IPS-20b (cell line): ENCODE results near the gene RET.

Experiments used
- H3K27ac ChIP-seq: one replicate; pipeline ENCODE4 v1.5.1; 2013; ENCODE audit warnings: low read length
- H3K27me3 ChIP-seq: 2 replicates; pipeline ENCODE4 v1.6.1; 2013; ENCODE audit warnings: mild to moderate bottlenecking, low read length, inconsistent platforms; ENCODE audit not compliant: insufficient read depth
- H3K36me3 ChIP-seq: 2 replicates; pipeline ENCODE4 v1.6.1; 2013; ENCODE audit warnings: low read depth, mild to moderate bottlenecking, inconsistent platforms, low read length, moderate library complexity; ENCODE audit not compliant: insufficient read depth
- H3K4me1 ChIP-seq: 2 replicates; pipeline ENCODE4 v1.6.1; 2013; ENCODE audit warnings: mild to moderate bottlenecking, control low read depth, inconsistent platforms, low read length, moderate library complexity; ENCODE audit not compliant: insufficient read depth
- H3K4me3 ChIP-seq: 2 replicates; pipeline ENCODE4 v1.5.1; 2013; ENCODE audit warnings: mild to moderate bottlenecking, low read length, inconsistent platforms
- H3K9ac ChIP-seq: 2 replicates; pipeline ENCODE4 v1.6.1; 2013; ENCODE audit warnings: low read depth, mild to moderate bottlenecking, inconsistent platforms, low read length, moderate library complexity
- H3K9me3 ChIP-seq: 2 replicates; pipeline ENCODE4 v1.6.1; 2013; ENCODE audit warnings: mild to moderate bottlenecking, low read depth, low read length, inconsistent platforms; ENCODE audit not compliant: insufficient read depth

The RET gene

GRCh38 chr10:43114088-43114742, 37.3 kb downstream of the RET start:
- H3K9ac ChIP-seq = no peak overlapping the region; the same call in 1 of the 2 replicates
- no peak overlapping the region for H3K27ac ChIP-seq
- H3K36me3 ChIP-seq = no peaks in the 10 kb centered on the region
- no peaks in the 10 kb centered on the region for H3K4me1 ChIP-seq
- no peaks in the 10 kb centered on the region for H3K9me3 ChIP-seq
- H3K27me3 ChIP-seq = no peaks in the 10 kb centered on the region
- no peak overlapping the region for H3K4me3 ChIP-seq

- no peak overlapping the region for H3K27ac ChIP-seq
- H3K4me3 ChIP-seq = no peak overlapping the region
- H3K9me3 ChIP-seq = no peaks in the 10 kb centered on the region
- no peaks in the 10 kb centered on the region for H3K36me3 ChIP-seq
- no peaks in the 10 kb centered on the region for H3K4me1 ChIP-seq
- no peak overlapping the region for H3K9ac ChIP-seq
- H3K27me3 ChIP-seq = no peaks in the 10 kb centered on the region
Observed at GRCh38 chr10:43114743-43115611, 38.1 kb downstream of the RET start.

GRCh38 chr10:43115881-43116595, 39.2 kb downstream of the RET start:
- H3K4me3 ChIP-seq = no peak overlapping the region
- no peaks in the 10 kb centered on the region for H3K4me1 ChIP-seq
- H3K27ac ChIP-seq = no peak overlapping the region
- H3K9ac ChIP-seq = no peak overlapping the region
- no peaks in the 10 kb centered on the region for H3K36me3 ChIP-seq
- H3K27me3 ChIP-seq = no peaks in the 10 kb centered on the region
- no peaks in the 10 kb centered on the region for H3K9me3 ChIP-seq

- H3K9ac ChIP-seq = no peak overlapping the region
- H3K9me3 ChIP-seq = no peaks in the 10 kb centered on the region
- no peak overlapping the region for H3K27ac ChIP-seq
- no peak overlapping the region for H3K4me3 ChIP-seq
- no peaks in the 10 kb centered on the region for H3K36me3 ChIP-seq
- H3K27me3 ChIP-seq = no peaks in the 10 kb centered on the region
- H3K4me1 ChIP-seq = no peaks in the 10 kb centered on the region
Observed at GRCh38 chr10:43116596-43116995, 39.7 kb downstream of the RET start.

- H3K4me3 ChIP-seq = no peak overlapping the region
- H3K9ac ChIP-seq = no peak overlapping the region
- H3K4me1 ChIP-seq = no peaks in the 10 kb centered on the region
- no peaks in the 10 kb centered on the region for H3K36me3 ChIP-seq
- H3K27me3 ChIP-seq = no peaks in the 10 kb centered on the region
- H3K27ac ChIP-seq = no peak overlapping the region
- H3K9me3 ChIP-seq = no peaks in the 10 kb centered on the region
Observed at GRCh38 chr10:43117031-43117776, 40.3 kb downstream of the RET start.

- Histone ChIP-seq H3K9ac (no peak overlapping the region), H3K4me3 (no peak overlapping the region), H3K36me3 (no peaks in the 10 kb centered on the region), H3K27ac (no peak overlapping the region), H3K4me1 (no peaks in the 10 kb centered on the region), H3K27me3 (no peaks in the 10 kb centered on the region), H3K9me3 (no peaks in the 10 kb centered on the region)
Observed at GRCh38 chr10:43117777-43118583, 41.1 kb downstream of the RET start.

- H3K4me1 ChIP-seq = no peaks in the 10 kb centered on the region
- H3K36me3 ChIP-seq = no peaks in the 10 kb centered on the region
- H3K9ac ChIP-seq = no peak overlapping the region
- H3K27me3 ChIP-seq = no peaks in the 10 kb centered on the region
- H3K27ac ChIP-seq = no peak overlapping the region
- H3K9me3 ChIP-seq = no peaks in the 10 kb centered on the region
- no peak overlapping the region for H3K4me3 ChIP-seq
Observed at GRCh38 chr10:43118631-43119415, 42.0 kb downstream of the RET start.

- H3K4me3 ChIP-seq = no peak overlapping the region
- no peaks in the 10 kb centered on the region for H3K36me3 ChIP-seq
- no peaks in the 10 kb centered on the region for H3K4me1 ChIP-seq
- no peak overlapping the region for H3K27ac ChIP-seq
- no peaks in the 10 kb centered on the region for H3K27me3 ChIP-seq
- no peak overlapping the region for H3K9ac ChIP-seq
- no peaks in the 10 kb centered on the region for H3K9me3 ChIP-seq
Observed at GRCh38 chr10:43119416-43120115, 42.7 kb downstream of the RET start.

GRCh38 chr10:43120116-43120928, 43.5 kb downstream of the RET start:
- Histone ChIP-seq H3K9me3 (no peaks in the 10 kb centered on the region), H3K27ac (no peak overlapping the region), H3K4me3 (no peak overlapping the region), H3K36me3 (no peaks in the 10 kb centered on the region), H3K9ac (no peak overlapping the region), H3K27me3 (no peaks in the 10 kb centered on the region), H3K4me1 (no peaks in the 10 kb centered on the region)
